NCI-H1048 (cell line): Measurements from ENCODE around the gene KRTAP16-1.
"Not testable (repeated sequence)": the region's sequence is repeated elsewhere in the genome, so short reads cannot be mapped to it uniquely, and the experiment has no call there.

Experiments
- DNase-seq: peaks from one replicate; lab custom pipeline; 2025; lab: John Stamatoyannopoulos, UW

KRTAP16-1 gene, protein sequence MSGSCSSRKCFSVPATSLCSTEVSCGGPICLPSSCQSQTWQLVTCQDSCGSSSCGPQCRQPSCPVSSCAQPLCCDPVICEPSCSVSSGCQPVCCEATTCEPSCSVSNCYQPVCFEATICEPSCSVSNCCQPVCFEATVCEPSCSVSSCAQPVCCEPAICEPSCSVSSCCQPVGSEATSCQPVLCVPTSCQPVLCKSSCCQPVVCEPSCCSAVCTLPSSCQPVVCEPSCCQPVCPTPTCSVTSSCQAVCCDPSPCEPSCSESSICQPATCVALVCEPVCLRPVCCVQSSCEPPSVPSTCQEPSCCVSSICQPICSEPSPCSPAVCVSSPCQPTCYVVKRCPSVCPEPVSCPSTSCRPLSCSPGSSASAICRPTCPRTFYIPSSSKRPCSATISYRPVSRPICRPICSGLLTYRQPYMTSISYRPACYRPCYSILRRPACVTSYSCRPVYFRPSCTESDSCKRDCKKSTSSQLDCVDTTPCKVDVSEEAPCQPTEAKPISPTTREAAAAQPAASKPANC

DNA sequence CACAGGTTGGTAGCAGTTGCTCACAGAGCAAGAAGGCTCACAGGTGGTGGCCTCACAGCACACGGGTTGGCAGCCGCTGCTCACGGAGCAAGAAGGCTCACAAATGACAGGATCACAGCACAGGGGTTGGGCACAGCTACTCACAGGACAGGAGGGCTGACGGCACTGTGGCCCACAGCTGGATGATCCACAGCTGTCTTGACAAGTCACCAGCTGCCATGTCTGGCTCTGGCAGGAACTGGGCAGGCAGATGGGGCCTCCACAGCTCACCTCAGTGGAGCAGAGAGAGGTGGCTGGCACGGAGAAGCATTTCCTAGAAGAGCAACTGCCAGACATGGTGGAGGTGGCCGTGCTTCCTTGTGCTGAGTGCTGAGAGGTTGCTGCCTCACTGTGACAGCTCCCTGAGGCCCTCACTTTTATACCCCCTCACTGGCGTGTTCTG, at the start of gene KRTAP16-1:
TSS of gene KRTAP16-1 (minus strand) at position 392 of the 442 bp plus-strand sequence. CDS start at position 336, 56 bp downstream.
- DNase-seq: no peak

DNA sequence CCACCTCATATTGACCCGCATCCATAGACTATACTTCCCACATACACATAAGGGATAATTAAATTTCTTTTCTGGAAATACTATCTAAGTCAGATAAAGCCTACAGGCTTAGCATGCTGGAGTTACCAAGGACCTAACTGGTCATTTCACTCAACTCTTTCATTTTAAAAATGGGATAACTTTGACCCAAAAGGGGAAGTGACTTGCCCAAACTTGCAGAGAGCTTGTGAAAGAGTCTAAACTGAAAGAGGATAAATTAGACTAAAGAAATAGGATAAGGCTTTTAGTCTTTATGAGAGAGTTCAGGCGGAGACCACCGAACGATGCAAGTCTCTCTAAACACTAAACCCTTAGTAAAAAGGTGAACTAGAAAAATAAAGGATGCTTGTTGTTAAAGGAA, 45.4 kb upstream of the KRTAP16-1 start:
- DNase-seq: no peak

DNA sequence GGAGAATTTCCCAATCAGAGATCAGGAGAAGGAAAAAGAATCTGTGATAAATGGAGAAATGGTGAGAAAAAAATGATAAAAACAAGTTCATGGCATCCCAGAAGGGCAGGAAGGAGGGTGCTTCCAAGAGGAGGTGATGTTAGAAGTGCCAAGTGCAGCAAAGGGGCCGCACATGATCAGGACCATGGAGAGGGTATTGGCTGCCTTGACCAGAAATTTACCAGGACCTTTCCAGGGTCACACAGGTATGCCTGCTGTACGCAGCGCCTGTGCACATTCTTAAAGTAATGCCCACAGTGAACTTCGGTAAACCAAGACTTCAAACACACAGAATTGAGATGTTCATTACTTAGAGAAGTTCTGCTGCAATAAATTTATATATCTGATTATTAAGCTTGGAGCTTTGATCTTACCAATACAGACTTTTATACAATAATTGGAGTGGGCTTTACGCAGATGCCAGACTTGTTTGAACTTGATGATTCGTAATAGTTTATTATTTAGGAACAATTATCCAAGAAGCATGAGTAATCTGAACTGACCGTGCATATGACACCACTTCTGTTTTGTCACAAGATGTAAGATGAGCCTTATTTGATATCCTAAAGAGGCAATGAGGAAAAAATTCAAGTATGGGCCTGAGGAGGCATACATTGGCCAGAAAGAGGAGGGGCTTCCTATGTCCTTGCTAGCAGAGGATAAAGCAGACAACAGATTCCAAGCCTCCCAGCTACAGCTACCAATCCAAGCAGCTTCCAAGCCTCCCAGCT, 43.7 kb upstream of the KRTAP16-1 start:
- DNase-seq: no peak

DNA sequence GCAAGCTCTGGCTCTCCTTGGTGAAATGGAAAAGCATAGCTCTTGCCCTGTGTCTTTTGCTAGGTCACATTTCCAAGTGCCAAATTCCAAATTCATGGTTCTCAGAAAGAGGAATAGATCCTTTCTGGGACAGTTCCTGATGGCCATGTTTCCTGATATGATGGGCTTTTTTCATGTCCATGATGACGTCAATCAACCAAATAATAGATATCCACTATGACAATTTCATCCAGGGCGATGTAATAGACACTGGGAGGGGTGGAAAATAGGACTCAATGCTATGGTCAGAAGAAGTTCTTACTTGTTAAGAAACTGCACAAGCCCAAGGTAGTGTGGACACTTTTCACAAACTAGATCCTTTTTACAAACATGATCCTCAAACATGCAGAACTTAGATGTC, 42.1 kb upstream of the KRTAP16-1 start:
- DNase-seq: no peak

DNA sequence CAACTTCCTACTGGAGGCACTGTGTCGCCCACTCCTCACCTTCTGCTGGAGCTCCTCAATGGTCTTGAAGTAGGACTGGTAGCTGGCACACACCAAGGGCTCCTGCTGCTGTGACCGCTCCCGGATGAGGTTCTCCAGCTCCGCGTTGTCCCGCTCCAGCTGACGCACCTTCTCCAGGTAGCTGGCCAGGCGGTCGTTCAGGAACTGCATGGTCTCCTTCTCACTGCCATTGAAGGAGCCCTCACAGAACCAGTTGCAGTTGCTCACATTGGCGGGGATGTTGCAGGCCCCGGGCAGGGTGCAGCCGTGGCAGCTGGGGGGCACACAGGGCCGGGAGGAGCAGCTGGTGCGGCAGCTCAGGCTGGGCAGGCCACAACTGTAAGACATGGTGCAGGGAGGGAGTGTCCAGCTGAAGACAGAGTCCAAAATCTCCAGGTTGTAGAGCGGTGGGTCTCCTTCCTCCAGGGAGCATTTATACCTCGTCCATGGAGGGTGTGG, 41.3 kb upstream of the KRTAP16-1 start, which contains the start of gene KRT33A:
TSS of gene KRT33A (minus strand) at position 448 of the 498 bp plus-strand sequence. CDS start at position 387, 61 bp downstream.
- DNase-seq: not testable (repeated sequence)

DNA sequence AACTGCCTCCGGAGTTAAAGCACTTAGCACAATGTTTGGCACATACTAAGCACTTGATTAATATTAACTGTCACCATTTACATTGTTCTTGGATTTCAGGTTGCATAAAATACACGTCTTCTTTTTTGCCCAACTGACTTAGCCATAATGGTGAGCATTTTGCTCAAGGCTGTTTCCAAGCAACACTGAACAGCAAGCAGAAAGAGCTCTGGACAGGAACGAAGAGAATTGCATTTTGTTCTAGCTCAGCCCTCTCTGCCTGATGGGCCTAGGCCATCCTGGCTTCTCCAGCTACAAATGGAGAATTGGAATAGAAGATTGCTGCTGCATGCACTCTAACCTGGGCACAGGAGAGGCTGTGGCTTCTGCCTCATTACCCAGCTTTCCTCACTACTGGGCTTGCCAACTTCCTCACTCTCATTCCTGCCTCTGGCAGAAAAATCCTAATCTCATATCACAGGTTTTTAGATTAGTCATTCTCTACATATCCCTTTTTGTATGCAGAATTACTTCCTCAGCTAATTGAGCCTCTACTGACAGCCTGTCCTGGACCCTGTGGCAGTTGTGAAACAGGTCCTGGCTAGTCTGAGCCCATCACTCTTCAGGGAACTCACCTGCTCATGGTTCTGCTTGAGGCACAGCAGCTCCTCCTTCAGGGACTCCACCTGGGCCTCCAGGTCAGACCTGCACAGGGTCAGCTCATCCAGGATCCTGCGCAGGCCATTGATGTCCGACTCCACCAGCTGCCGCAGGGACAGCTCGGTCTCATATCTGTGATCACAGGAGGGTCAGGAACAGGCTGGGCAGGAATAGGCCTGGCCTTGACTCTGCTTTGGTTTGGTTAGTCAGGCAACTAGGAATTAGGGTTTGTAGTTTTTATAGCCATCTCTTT, 39.0 kb upstream of the KRTAP16-1 start:
- DNase-seq: no peak

DNA sequence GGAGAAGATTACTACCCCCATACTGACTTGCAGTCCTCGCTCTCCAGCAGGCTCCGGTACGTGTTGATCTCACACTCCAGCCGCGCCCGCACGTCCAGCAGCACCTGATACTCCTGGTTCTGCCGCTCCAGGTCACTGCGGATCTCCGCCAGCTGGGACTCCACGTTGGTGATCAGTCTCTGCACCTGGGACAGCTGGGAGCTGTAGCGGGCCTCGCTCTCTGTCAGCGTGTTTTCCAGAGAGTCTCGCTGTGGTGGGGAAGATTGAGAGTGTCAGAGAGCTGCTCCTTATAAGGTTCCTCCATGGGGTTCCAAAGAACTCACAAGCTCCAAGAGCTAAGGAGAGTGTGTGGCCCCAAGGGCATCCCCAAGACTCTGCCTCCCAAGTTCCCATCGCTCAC, 37.3 kb upstream of the KRTAP16-1 start:
- DNase-seq: not testable (repeated sequence)

DNA sequence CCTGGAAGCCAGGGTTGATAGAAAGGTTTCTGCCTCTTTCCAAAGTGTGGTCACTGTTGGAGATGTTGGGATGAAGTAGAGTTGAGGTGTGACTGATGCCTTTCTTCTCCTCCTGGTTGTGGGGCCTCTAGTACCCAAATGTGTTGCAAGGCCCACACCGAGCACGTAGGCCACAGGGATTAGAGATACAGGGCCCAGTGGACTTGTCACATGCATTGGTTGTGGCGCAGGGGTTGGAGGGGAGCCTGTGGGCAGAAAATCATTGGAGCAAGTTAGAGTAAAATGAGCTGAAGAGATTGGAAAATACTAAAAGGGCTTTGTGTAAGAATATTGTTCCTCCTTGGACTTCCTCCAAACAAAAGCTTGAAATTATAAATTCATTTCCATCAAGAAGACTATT, 36.9 kb upstream of the KRTAP16-1 start:
- DNase-seq: no peak

DNA sequence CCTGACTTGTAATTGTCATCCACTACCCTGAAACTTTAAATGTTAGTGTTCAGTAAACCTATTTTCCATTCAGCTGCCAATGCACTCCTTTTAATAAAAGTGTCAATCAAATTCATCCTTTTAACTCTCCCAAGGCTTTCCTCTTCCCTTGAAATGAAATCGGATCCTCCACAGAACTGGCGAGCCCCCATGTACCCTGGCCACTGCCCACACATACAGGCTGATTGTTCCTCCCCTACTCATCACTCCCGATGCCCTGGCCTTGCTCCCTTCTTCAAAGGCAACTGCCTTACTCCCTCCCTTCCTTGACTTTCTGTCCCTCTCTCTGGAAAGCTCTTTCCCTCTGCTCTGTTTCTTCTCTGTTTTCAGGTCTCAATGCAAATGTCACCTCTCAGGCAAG, 33.9 kb upstream of the KRTAP16-1 start:
- DNase-seq: no peak

DNA sequence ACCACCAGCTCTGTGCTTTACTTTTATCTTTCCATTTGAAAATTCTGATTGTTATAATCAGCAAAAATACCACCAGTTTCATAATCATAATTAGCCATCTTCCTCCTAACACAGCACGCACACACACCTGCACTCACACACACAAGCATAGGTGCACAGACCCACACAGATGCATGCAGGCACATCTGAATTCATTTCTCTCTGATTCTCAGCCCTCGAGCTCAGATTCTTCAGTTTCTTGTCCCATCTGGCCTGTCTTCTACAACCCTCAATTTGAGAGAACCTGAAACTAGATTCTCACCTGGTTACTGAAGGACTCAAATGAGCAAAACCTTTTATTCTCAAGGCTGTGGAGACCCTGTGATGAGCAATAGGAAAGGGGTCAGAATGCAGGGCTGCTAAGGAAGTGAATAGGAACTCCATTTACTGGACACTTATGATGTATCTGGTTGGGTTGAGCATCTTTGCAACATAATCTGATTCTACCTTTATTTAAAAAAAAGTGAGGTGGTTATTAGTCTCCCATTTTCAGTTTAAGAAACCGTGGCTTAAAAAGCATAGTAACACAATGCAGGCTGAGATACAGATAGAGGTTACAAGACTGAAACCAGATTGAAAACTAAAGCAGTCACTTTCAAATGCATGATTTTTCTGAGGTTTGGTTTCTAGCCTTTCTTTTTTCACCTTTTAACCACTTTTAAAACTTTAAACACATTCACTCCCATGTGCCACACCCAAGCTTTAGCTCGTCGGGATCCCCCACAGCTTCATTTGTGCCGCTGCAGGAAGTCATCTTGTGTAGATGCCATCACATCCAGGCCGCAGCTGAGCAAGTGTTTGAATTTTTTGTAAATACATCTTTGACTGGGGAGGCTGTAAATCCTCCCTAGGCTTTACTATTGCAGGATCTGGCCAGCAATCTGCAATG, 32.1 kb upstream of the KRTAP16-1 start:
- no peak for DNase-seq

DNA sequence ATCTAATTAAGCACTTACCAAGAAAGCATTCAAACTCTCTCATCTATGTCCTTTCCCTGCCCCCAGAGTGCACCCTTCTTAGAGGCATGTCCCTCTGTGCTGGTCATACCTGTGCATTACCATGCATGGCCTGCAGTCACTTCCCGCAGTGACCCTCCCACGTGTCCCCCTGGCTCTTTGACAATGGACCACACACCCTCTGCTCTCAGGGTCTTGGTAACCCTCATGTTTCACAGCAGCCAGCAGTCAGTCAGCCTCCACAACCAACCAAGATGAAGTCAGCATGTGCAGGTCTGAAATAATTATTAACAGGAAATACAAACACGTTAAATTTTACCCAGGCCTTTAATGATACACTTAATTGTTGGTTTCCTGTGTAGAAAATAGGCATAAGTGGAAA, 31.4 kb upstream of the KRTAP16-1 start:
- no peak for DNase-seq

DNA sequence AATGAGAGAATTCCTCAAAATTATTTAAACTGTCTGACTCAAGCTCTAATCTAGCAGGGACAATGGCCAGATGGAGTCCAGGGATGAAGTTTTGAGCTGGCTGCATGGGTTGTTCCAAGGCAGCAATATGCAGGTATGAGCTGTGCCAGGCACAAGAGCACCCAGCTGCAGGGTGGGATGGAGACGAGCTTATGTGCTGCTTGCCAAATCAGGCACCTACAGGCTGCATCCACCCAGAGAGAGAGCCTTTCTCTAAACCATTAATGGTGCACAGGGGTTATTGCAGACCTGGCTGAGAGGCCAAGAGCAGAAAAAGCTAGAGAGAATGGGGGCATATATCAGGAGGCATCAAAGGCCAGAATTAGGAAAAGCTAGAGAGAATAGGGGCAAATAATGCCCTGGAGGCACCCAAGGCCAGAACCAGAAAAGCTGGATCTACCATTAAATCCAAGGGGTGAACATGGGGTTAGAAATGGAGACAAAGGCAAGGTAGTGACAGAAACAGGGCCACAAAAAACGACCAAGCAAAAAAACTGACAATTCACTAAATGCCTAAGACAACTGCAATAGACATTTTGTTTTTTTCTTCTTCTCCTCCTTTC, 30.6 kb upstream of the KRTAP16-1 start:
- DNase-seq: no peak

DNA sequence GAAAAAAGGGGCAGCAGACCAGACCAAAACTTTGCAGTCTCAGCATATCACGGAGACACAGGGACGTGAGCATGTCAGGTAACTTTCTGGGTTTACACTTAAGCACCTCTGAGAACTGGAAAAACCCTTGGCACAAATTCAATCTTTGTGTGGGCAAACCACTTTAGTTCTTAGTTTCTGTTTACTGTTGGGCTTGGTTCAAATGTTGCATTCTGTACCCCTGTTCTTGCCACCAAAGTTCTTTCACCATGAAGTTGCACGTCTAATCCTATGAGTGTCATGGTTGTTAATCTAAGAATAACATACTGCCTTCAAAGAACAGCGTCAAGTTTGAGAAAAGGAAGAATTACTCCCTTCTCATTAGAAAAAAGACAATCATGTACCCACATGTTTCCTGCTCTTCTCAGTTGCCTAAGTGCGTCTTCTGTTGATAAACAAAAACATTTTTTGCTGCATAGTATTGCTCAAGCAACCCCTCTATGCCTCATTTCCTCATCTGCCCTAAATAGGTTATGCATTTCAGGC, 29.9 kb upstream of the KRTAP16-1 start:
- DNase-seq: no peak

DNA sequence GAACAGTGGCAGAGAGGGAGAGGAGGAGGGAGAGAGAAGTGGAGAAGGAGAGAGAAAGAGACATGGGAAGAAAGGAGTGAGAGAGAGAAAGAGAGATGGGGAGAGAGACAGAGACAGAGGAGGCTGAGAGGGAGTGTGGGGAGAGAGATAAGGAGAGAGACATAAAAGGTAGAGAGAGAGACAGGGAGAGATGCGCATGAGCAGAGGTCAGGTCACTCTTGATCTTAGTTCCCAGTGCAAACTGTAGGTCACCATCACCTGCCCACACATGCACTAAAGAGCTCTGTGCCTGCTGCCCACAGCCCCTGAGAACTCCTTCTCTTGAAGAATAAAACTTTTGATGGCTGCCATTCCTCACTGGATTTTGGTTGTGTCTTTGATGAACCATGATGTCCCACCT, 26.6 kb upstream of the KRTAP16-1 start:
- no peak for DNase-seq

DNA sequence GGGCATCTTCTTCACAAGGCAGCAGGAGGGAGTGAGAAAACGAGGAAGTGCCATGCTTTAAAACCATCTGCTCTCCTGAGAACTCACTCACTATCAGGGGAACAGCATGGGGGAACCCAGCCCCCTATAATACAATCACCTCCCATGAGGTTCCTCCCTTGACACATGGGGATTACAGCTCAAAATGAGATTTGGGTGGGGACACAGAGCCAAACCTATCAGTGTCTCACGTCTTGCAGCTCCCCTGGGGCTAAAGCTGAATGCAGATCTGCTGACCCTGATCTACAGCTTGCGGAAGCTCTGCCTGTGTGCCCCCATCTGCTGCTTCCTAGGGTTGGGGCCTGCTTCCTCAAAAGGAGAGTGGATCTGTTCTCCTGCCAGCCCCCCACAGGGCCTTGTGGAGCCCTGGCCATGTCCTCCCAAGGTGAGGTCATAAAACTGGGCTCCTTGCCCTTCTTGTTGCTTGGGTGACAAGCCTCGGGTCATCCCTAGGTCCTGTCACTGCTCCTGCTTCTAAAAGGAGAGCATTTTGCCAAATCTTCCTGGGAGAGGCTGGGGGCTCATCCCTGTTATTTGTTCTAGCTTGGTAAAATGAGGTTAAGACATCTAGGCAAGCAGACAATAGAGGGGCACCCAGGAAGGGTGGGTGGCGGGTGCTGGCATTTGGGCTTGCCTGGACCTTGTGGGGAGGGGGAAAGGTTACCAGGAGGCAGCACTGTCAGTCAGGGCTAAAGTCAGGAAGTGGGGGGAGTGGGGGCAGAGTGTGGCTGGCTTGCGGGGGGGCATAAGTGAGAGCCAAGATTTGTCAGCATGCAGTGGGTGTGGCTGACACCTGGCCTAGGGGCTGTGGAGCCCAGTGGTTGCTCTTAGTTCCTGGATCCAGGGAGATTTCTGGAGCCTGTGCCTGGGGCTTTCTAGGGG, 25.5 kb upstream of the KRTAP16-1 start:
- no peak for DNase-seq

DNA sequence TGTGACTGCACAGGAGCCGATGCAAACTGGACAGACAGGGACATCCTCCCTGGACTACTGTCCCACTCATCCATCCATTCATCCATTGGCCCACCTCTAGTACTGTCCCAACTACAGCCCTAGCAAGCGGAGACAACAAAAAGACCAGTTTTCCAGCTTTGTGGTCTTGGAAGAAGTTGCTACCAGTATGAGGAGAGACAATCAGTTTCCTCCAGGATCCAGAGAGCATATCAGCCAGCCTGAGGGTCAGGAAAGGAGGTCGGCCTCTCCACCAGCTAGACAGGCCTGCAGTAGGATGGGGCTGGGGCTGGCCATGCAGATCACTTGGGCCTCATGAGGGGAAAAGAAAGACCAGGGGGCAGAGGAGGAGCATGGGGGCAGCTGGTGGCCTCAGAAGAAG, 24.7 kb upstream of the KRTAP16-1 start:
- DNase-seq: no peak

DNA sequence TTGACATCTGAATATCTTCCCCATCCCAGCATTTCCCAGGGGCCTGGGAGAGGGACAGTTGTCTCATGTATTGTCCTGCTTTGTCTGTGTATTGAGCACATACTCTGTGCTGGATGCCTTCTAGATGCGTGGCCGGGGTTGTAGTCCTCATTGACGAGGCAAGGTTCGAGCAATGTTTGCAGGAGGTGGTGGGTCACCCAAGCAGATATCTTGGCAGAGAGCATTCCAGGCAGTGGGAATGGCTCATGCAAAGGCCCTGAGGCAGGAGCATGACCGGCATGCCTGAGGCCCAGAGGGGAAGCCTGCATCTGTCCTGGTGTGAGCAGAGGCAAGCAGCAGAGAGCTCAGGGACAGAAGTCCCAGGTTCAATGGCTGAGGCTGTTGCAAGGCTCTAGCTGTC, 24.0 kb upstream of the KRTAP16-1 start:
- no peak for DNase-seq

DNA sequence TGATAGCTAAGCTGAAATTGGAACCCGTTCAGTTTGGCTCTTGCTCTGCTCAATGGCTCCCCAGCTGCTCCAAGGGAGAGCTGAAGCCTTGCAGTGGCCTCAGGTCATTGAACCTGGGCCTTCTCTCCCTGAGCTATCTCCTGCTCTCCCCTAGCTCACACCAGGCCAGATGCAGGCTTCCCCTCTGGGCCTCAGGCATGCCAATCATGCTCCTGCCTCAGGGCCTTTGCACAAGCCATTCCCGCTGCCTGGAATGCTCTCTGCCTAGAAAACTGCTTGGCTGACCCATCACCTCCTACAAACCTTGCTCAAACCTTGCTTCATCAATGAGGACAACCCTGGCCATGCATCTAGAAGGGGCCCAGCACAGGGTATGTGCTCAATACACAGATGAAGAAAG, 23.1 kb upstream of the KRTAP16-1 start:
- DNase-seq: no peak

DNA sequence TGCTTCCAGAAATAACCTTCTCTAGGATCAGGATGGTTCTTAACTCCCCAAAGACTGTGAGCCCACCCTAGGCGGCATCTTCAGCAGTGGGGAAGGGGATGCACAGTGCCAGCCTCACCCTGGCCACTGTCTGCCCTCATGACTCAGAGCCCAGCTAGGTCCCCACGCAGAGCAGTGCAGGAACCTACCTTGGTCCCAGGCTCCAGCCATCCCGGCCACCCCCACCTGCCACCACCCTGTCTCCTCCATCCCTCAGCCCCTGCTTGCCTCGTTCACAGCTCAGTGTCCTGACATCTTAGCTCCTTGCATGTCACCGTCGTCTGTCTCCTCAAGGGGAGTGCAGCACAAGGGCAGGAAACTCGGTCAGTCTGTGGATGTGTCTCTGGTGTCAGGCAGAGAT, 22.5 kb upstream of the KRTAP16-1 start:
- DNase-seq: no peak
